A673 (cell line): Measurements from ENCODE around the gene PREX1. TPM values are rescaled to one million over a fixed set of nuclear protein-coding genes. Genes with fewer than 3 reads are reported as not detected.

Experiments used
- BruUV-seq: library from RNA; stranded (reverse); fragments of 400-500 nt; replicated peaks from 2 replicates; lab custom pipeline; 2021; lab: Mats Ljungman, UMichigan
- CTCF ChIA-PET: fragments of 300-600 bp; sonication (Branson Sonifier 250); formaldehyde crosslinking; loops from one replicate; lab custom pipeline; 2022; ENCODE audit warnings: antibody characterized with exemption; lab: Charles Lee
- POLR2A ChIA-PET: fragments of 300-600 bp; sonication (Branson Sonifier 250); formaldehyde crosslinking; loops from one replicate; lab custom pipeline; 2022; ENCODE audit warnings: antibody characterized with exemption; ENCODE audit not compliant: low non-redundant PET; lab: Charles Lee
- DNase-seq: peaks from one replicate; pipeline ENCODE4 v3.0.0-alpha.2; 2015; ENCODE audit warnings: low spot score
- H3K27ac ChIP-seq: fragments of 200-600 bp; sonication (generic); 2 replicates; pipeline ENCODE4 v1.5.1; 2016; ENCODE audit warnings: mixed run types, low read depth, mild to moderate bottlenecking, mixed read lengths, antibody characterized with exemption, low read length; ENCODE audit not compliant: poor library complexity, severe bottlenecking
- H3K27me3 ChIP-seq: fragments of 200-600 bp; sonication (generic); replicated peaks from 2 replicates; pipeline ENCODE4 v1.6.1; 2017; ENCODE audit warnings: mixed run types, low read depth, mild to moderate bottlenecking, mixed read lengths, antibody characterized with exemption, low read length; ENCODE audit not compliant: insufficient read depth, poor library complexity
- H3K36me3 ChIP-seq: fragments of 200-600 bp; sonication (generic); 2 replicates; pipeline ENCODE4 v1.6.1; 2016; ENCODE audit warnings: mixed run types, mild to moderate bottlenecking, mixed read lengths, antibody characterized with exemption, low read length; ENCODE audit not compliant: insufficient read depth, poor library complexity, severe bottlenecking
- H3K4me1 ChIP-seq: fragments of 200-600 bp; sonication (generic); 2 replicates; pipeline ENCODE4 v1.6.1; 2017; ENCODE audit warnings: mixed run types, mild to moderate bottlenecking, mixed read lengths, antibody characterized with exemption, low read length; ENCODE audit not compliant: insufficient read depth, poor library complexity, severe bottlenecking
- H3K4me3 ChIP-seq: fragments of 200-600 bp; sonication (generic); 2 replicates; pipeline ENCODE4 v1.5.1; 2016; ENCODE audit warnings: low read depth, mixed run types, mild to moderate bottlenecking, mixed read lengths, low read length; ENCODE audit not compliant: poor library complexity, severe bottlenecking
- H3K9me3 ChIP-seq: fragments of 200-600 bp; sonication (generic); 2 replicates; pipeline ENCODE4 v1.6.1; 2016; ENCODE audit warnings: mixed run types, low read depth, mild to moderate bottlenecking, mixed read lengths, antibody characterized with exemption, low read length; ENCODE audit not compliant: poor library complexity, severe bottlenecking
- CTCF ChIP-seq: fragments of 300-800, 200-600 bp; sonication (generic); conservative IDR thresholded peaks from 2 replicates; pipeline ENCODE4 v1.5.1; 2017; ENCODE audit warnings: low read depth, mild to moderate bottlenecking, antibody characterized with exemption, low read length, moderate library complexity, mixed read lengths
- EZH2 ChIP-seq: fragments of 200-600 bp; sonication (generic); IDR thresholded peaks from 2 replicates; pipeline ENCODE4 v1.6.1; 2017; ENCODE audit warnings: borderline replicate concordance, low read depth, mild to moderate bottlenecking, mixed read lengths, antibody characterized with exemption, low read length; ENCODE audit not compliant: poor library complexity, severe bottlenecking
- intact Hi-C: fragments of 100-400 bp; cut with micrococcal nuclease; formaldehyde crosslinking; loops from one replicate; pipeline ENCODE4 v1.10.0; 2022; ENCODE audit not compliant: unreplicated experiment
- total RNA-seq: library from RNA; stranded (reverse); gene quantifications from 2 replicates; pipeline ENCODE4 v1.2.3, GENCODE V29; 2021

PREX1 gene
- total RNA-seq, 1 experiment from 2014 or later: 145 TPM

GRCh38 chr20:48830826-48831318, 3.1 kb upstream of the PREX1 start:
- CTCF ChIA-PET: interaction anchor here (1.5 kb wide), 1 partner anchor 173 kb away, joined by 3 read pairs; no protein-coding TSS in a partner anchor
- intact Hi-C loops: no loop called here
- POLR2A ChIA-PET: no interaction called here

GRCh38 chr20:48829940-48830339, 2.1 kb upstream of the PREX1 start:
- H3K36me3 ChIP-seq: peaks cover 3% of the 10 kb centered on the region
- POLR2A ChIA-PET: no interaction called here
- no peaks in the 10 kb centered on the region for H3K27me3 ChIP-seq
- no TSS peak for BruUV-seq
- peak overlapping the region; percentile 98 for H3K27ac ChIP-seq
- intact Hi-C loops: loop anchor here (2.0 to 10.0 kb wide), 3 partner anchors 63 to 175 kb away; no protein-coding TSS in a partner anchor
- TF ChIP-seq CTCF (no peak), EZH2 (no peak)
- peaks cover 40% of the 10 kb centered on the region for H3K4me1 ChIP-seq
- H3K9me3 ChIP-seq: no peaks in the 10 kb centered on the region
- CTCF ChIA-PET: no interaction called here
- no peak overlapping the region for H3K4me3 ChIP-seq
- DNase-seq: no peak

More at GRCh38 chr20:48830826-48831318, 3.1 kb upstream of the PREX1 start:
- TF ChIP-seq EZH2: no peak
- TF ChIP-seq CTCF: no peak
- Histone ChIP-seq H3K27me3 (no peaks in the 10 kb centered on the region), H3K36me3 (no peaks in the 10 kb centered on the region), H3K4me3 (no peak overlapping the region), H3K27ac (peak overlapping the region; percentile 80), H3K4me1 (peaks cover 40% of the 10 kb centered on the region), H3K9me3 (no peaks in the 10 kb centered on the region)
- no TSS peak for BruUV-seq
- no peak for DNase-seq

GRCh38 chr20:48828734-48829460, 1.1 kb upstream of the PREX1 start:
- TSS peak; percentile 60 for BruUV-seq
- H3K4me1 ChIP-seq: peaks cover 49% of the 10 kb centered on the region
- no peaks in the 10 kb centered on the region for H3K27me3 ChIP-seq
- peak overlapping the region; percentile 98 for H3K27ac ChIP-seq
- H3K4me3 ChIP-seq: peak overlapping the region; percentile 64
- ChIA-PET POLR2A (no interaction called here), CTCF (interaction anchor here (1.1 kb wide), 1 partner anchor 171 kb away, joined by 4 read pairs; no protein-coding TSS in a partner anchor)
- peak; percentile 94 for DNase-seq
- H3K36me3 ChIP-seq: peaks cover 10% of the 10 kb centered on the region
- no peaks in the 10 kb centered on the region for H3K9me3 ChIP-seq
- TF ChIP-seq EZH2 (no peak), CTCF (no peak)
- intact Hi-C loops: loop anchor here (2.0 to 10.0 kb wide), 3 partner anchors 64 to 174 kb away; no protein-coding TSS in a partner anchor
